HG03354 (cell line): ENCODE results near the gene DISP3.
A peak's percentile ranks its signal among the peaks of the same experiment; 100 is the strongest.

Source experiments
- ATAC-seq: cut with Tn5 transposase; IDR thresholded peaks from one replicate; pipeline ENCODE4 v1.9.1; 2021; ENCODE audit warnings: mild to moderate bottlenecking; ENCODE audit not compliant: unreplicated experiment, poor library complexity, severe bottlenecking

DISP3 gene, protein sequence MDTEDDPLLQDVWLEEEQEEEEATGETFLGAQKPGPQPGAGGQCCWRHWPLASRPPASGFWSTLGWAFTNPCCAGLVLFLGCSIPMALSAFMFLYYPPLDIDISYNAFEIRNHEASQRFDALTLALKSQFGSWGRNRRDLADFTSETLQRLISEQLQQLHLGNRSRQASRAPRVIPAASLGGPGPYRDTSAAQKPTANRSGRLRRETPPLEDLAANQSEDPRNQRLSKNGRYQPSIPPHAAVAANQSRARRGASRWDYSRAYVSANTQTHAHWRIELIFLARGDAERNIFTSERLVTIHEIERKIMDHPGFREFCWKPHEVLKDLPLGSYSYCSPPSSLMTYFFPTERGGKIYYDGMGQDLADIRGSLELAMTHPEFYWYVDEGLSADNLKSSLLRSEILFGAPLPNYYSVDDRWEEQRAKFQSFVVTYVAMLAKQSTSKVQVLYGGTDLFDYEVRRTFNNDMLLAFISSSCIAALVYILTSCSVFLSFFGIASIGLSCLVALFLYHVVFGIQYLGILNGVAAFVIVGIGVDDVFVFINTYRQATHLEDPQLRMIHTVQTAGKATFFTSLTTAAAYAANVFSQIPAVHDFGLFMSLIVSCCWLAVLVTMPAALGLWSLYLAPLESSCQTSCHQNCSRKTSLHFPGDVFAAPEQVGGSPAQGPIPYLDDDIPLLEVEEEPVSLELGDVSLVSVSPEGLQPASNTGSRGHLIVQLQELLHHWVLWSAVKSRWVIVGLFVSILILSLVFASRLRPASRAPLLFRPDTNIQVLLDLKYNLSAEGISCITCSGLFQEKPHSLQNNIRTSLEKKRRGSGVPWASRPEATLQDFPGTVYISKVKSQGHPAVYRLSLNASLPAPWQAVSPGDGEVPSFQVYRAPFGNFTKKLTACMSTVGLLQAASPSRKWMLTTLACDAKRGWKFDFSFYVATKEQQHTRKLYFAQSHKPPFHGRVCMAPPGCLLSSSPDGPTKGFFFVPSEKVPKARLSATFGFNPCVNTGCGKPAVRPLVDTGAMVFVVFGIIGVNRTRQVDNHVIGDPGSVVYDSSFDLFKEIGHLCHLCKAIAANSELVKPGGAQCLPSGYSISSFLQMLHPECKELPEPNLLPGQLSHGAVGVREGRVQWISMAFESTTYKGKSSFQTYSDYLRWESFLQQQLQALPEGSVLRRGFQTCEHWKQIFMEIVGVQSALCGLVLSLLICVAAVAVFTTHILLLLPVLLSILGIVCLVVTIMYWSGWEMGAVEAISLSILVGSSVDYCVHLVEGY (N-terminal part only)

DNA sequence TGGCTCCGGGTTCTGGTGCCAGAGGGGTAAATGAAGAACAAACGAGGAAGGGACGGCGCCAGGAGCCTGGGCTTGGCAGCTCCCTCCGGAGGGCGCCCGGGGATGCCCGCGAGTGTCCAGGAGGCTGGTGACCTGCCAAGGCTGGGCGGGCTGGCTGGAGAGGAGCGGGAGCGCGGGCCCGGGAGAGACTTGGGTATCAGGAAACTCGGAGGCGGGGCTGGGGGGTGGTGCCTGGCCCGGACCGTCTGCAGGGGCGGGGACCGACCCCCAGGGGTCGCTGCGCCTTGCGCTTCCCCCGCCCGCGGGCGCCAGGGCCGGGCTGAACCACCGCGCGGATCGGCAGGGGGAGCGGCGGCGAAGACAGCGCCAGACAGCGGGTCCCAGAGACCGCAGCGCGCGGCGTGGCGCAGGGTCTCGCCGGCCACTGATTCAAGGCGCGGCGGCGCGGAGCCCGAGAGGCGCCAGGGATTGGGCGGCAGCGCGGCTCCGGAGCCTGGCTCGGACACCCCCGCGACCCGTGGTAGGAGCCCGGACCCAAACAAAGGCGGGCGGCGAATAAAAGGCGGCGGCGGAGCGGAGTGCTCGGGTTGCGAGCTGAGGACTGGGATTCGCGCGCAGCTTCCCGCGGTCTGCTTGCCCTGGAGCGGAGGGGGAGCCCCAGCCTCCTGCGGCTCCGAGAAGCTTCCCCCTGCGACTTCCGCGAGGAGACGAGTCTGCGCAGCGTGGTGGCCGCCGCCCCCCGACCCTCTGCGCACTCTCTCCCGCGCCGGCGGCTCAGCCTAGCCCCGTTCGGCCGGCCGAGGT, at the start of gene DISP3:
Gene DISP3, plus strand, starts transcription at position 585 of the 804 bp plus-strand sequence. CDS start 21,838 bp downstream, outside the sequence.
- ATAC-seq = peak; percentile 80

DNA sequence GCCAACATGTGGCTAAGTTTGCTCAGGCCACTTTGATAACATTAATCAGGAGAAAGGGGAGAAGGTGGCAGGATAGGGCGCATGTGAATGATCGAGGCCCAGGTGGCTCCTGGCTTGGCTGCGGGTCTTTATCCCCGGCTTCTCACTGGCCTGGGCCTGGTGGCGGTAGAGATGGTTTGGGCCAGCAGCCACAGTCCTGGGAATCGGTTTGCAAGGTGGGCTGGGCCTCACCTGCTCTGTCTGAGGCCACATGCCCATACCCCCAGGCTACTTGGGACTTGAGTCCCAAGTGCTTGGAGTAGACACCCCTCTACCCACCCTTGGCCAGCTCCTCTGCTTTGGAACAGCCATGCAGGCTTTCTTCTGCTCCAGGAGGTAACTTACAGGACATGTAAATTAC, 49.7 kb upstream of the DISP3 start:
- no peak for ATAC-seq

DNA sequence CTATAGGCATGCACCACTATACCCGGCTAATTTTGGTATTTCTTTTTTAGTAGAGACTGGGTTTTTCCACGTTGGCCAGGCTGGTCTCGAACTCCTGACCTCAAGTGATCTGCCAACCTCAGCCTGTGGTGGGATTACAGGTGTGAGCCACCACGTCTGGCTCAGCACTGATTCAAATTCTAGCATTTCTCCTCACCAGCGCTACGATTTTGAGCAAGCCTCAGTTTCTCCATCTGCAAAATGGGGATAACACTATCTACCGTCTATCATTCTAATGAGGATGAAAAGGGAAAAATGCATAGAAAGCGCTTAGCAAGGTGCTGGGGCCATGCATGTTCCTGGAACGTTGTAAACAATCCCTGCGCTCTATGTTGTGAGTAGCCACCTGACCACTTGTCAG, 49.0 kb upstream of the DISP3 start:
- ATAC-seq = no peak

DNA sequence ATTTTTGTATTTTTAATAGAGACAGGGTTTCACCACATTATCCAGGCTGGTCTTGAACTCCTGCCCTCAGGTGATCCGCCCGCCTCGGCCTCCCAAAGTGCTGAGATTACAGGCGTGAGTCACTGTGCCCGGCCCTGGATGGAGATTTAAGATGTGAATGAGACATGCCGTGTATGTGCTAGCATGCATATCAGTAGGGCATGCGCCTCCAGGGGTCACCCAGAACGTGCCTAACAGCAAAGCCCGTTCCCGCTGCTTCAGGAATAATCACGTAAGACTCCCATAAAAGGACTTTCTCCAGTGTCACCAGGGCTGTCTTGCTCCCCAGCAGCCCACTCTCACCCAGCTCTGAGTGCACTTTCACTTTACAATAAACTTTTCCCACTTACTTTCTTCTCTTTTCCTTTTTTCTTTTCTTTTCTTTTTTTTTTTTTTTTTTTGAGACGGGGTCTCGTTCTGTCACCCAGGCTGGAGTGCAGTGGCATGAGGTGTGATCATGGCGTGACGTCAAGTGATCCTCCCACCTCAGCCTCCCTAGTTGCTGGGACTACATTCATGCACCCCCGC, 46.9 kb upstream of the DISP3 start:
- ATAC-seq = no peak

DNA sequence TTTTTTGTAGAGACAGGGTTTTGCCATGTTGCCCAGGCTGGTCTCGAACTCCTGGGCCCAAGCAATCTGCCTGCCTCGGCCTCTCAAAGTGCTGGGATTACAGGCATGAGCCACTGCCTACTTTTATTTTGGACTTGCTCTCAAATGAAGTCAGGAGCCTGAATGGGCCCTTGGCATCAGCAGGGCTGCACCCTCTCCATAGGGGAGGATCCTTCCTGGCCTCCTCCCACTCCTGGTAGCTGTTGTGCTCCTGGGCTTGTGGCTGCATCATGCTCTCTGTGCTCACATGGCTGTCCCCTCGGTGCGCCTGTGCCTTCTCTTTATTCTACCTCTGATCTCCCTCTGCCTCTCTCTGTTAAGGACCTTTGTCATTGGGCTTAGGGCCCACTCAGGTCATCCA, 46.4 kb upstream of the DISP3 start:
- no peak for ATAC-seq

DNA sequence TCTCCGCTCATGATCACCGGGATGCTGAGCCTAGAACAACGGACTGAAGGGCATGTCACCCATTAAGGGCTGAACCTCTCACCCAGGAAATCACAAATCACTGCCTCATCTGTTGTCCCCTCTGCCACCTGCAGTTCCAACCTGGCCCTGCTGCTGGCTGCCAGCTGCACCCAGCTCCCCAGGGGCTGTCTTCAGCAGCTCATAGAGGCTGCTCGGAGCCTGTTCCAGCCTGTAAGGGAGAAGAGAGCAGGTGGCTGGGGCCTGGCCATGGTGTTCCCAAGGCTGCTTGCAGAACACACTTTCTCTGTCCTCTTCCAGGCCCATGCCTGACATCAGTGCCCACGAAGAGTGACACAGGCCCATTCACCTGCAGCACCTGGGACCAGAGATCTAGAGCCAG, 44.5 kb upstream of the DISP3 start:
- ATAC-seq = no peak

DNA sequence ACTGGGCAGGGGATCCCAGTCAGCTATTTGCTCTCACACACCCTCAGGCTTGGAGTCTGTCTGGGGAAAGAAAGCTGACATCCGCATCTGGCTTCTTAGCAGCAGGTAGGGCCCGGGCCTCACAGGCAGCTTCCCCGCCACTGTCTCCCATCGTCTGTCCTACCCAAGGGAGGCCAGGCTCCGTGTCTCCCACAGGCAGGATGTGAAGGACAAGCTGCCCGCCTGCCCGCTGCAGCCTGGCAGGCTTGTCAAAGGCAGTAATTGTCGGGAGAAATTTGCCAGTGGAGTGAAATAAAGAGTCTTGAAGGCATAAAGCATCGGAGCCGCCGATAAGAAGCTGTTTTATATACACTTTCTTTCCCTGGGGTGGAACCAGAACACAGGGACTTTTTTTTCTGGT, 44.0 kb upstream of the DISP3 start:
- ATAC-seq = no peak

DNA sequence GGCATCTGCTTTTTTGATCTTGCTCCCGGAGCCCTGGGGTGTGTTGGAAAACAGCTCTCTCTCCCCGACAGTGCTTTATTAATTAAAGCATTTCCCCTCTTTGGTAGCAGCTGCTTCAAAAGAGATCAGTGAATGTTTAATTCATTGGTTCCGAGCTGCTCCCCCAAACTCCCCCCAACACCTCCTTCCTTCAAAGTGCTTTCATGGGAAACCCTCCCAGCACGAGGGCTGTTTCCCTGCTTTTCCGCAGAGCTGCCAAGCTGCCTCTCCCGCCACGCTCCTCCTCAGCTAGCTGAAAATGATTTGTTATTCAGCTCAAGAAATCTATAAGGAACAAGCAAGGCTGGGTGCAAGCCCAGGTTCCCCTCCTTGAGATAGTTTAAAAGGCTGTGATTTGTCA, 40.0 kb upstream of the DISP3 start:
- ATAC-seq = no peak

DNA sequence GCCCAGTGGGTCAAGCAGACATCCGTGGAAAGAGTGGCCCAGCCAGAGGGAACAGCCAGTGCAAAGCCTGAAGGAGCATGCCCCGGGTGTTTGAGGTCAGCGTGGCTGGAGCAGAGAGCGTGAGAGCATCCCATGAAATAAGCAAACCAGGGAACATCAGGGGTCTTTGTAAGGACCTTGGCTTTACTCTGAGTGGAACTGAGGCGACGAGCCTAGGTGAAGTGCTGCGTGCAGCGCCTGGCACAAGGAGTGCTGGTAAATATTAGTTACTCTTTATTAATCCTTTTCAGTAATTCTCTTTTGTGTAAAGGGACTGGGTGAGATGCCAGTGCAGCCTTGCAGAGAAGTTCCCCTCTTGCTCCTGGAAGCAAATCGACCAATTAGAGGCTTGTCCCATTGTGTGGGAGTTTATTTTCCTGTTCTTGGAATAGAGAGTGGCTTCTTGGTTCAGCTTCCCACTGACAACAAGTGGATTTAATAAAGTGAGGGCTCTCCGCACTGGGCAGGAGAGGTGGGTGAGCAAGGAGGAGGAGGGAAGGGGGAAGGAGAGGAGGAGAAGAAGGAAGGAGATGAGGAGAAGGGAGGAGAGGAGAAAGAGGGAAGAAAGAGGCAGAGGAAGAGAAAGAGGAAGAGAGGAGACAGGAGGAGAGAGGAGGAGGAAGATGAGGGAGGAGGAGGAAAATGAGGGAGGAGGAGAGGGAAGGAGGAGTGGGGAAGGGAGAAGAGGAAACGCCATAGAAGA, 37.6 kb upstream of the DISP3 start:
- no peak for ATAC-seq

DNA sequence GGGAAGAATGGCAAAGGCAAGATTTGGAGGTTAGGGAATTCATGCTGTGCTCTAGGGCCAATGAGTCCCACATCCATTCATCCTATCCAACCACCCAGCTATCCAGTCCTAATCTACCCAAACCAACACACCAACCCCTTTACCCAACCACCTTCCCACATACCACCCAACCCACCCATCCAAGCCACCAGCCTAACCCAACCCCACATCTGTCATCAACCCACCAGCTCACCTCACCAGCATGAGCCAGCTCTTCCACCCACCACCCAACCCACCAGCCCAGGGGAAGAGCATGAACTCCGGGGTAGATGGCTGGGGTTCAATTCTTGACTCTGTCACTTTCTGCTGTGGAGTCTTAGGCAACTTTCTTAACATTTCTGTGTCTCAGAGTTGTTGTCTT, 35.9 kb upstream of the DISP3 start:
- no peak for ATAC-seq

DNA sequence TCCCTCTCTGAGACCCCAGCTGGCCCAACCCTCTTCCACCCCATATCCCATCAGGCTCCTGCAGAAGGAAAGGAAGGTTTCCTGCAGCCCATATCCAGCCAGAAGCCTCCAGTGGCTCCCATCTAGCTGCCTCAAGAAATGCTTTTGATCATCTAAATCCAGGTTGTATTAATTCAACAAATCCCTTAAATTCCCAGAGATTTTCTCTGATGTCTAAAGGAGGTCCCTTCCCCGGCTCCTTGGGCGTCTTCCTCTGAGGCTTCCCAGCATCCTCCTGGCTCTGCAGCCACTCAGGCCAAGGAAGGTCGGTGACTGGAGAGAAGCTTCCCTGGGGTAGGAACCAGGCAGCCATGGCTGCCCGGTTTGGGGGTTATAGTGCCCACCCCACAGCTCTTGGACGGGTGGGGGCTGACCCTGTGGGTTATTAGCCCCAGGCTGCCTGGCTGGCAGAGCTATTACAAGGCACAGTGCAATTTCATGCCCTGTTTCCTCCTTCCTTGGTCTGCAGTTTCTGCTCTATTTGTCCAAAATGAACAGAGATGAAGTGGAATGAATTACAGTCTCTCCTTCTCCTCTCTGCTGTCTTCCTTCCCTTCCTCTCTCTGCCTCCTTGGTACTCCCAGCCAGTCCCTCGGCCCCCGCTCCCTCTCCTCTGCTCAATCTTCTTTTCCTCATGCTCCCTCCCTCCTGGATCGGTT, 34.8 kb upstream of the DISP3 start:
- ATAC-seq = no peak

DNA sequence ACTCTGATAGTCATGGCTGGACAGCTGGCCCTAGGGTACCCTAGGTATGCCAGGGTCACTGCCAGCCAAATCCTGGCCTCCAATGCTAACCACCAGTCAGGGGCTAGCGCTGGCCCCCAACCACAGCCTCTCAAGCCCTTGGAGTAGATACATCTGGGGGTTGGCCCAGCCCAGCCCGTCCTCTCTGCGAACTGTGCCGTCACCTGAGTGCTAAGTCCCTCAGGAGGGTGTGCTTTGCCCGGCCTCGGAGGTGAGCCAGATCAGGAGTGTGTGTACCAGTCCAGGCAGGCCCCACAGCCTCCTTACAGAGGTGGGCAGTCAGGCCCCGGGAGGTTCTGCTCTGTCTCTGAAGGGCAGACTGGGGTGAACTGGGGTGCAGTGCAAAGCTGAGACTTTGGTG, 34.0 kb upstream of the DISP3 start:
- ATAC-seq = no peak

DNA sequence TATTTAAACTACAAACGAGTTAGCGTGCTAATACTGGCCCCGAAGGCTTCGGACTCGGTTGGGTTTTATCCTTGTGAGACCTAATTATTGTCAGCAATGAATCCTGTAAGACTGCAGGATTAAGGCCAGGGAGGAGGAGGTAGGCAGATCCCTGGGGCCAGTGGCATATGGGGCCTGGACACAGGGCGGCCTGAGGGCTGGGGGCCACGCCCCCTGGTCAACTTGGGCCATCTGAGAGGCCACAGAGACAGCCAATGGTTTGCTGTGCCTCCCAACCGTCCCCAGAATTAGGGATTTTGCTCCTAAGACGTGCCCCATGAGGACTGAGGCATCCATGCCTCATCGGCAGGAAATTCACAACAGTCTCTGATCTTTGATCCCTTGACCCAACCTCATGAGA, 31.1 kb upstream of the DISP3 start:
- no peak for ATAC-seq

DNA sequence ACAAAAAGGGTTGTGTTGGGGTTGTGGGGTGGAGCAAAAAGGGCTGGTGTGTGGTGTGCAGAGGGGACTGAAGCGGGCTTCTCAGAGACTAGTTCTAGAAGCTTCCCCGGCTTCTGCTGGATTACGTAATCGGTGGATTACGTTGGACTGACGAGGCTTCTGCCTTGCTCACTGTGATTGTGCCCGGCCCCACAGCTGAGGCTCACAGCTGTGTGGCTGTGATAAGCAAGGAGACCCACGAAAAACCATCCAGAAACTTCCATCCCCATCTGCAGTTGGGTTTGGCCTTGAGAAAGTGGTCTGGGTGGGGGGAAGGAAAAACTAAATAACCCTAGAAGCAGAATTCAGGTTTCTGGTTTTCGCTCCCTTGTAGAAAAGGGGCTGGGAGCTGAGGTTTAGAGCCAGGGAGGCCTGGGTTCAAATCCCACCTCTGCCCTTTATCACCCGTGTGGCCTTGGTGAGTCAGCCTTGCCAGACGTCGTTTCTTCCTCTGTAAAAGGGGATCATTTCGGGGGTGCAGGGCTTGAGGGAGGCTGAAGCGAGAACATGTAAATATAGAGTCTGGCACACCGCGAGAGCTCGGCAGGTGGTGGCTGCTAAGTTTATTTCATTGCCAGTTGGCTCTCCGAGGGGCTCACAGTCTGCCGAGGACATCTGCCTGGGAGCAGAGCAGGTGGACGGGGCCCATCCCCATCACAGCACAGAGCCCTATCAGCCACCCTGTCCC, 30.4 kb upstream of the DISP3 start:
- no peak for ATAC-seq

DNA sequence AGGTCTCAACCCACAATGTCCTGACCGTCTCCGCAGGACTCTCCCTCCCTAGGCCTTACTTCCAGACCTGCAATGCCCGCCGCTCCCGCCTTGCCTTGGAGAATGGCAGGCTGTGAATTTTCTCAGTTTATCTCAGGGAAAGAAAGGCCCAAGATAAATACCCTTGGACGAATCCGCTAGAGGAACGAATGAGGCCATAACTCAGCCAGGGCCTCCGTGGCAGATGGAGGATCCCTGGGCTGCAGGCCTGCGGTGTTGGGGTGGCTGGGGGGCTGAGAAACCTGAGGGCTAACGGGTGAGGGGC, 29.9 kb upstream of the DISP3 start:
- ATAC-seq = no peak

DNA sequence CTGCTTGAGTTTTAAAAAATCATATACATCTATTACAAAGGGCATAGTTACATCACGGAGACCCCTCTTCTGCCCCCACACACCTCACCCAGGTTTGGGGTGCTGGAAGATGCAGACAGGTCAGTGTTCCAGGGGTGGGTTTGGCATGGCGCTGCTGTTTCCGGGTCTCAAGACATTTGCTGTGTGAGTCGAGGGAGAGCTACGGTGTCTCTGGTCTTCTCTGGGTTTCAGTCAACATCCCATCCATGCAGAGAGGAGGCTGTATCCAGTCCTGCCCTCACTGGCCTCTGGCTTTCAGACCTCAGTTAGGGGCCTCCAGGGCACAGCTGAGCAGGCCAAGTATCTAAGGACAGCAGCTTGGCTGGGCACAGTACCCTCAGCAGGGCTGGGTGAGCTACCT, 28.6 kb upstream of the DISP3 start:
- ATAC-seq = no peak

DNA sequence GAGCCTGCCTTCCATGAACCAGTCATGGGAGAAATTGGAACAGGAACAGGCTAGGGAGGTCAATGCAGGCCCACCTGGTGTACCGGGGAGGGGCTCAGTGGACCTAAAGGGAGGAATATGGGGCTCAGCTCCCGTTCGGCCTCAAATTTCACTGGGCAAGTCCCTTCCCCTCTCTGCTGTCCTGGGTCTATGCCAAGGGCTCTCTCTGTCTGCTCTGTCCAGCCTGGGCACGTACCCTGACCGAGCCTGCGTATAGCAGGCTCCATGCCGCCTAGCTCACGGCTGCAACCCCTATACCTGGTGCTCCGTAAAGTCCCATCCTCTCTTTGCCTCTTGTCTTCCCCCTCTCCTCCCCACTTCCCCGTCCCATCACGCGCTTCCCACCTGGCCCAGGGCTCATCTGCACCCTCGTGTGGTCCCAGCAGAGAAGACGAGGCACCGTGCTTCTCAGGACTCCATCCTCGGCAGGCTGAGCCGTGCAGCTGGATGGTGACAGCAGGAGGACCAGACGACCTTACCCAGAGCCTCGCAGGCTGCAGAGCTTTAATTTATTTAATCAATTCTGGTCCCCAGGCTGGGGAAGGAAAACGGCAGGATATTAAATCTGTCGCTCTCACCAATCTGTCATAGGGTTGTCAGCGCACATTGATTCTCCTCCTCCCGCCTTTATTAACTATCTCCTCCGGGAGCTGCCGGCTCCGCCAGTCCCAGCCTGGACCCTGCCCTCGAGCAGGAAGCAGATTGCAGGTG, 25.0 kb upstream of the DISP3 start:
- ATAC-seq = no peak
